NCI-H345 treated with DMSO at 0.1 percent for 48 hours (cell line): Measurements from ENCODE around the gene TMPRSS11F.

Source experiments
- DNase-seq: peaks from one replicate; lab custom pipeline; 2025; ENCODE audit not compliant: unreplicated experiment; lab: John Stamatoyannopoulos, UW

Gene TMPRSS11F

DNA sequence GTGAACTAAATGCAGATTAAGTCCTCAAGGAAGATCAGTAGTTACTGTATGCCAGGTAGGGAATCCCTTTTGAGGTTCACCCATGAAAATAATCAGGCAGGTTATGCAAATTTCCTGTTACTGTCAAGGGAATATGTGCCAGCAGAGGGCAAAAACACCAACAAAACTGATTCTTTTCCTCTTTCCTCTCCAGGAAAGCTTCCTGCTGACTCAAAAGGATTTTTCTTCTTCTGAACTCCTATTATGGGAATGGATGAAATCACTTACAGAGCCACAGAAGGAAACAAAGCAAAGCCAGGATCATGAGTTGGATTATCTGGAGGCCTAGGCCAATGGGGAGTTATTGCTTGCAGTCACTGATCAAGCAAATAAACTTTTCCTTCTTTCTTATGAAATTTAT lies 49.7 kb downstream of the TMPRSS11F start:
- DNase-seq, result no peak

DNA sequence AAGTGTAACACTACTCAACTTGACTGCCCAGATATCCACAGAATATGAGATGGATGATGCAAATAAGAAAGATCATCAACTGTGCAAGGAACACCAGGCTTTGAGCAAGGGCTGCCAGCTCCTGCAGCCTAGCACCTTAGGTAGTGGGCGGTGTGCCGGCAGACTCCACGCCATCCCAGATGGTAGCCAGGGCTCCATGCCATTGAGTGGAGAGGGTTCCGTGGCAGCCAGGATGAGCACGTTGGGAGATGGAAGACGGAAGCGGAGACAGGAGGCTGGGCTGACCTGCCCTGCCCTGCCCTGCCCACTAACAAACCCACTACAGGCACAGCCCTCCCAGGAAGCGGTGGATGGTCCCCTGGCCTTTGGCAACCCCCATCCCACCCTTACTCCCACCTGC lies 51.9 kb downstream of the TMPRSS11F start:
- no peak for DNase-seq

DNA sequence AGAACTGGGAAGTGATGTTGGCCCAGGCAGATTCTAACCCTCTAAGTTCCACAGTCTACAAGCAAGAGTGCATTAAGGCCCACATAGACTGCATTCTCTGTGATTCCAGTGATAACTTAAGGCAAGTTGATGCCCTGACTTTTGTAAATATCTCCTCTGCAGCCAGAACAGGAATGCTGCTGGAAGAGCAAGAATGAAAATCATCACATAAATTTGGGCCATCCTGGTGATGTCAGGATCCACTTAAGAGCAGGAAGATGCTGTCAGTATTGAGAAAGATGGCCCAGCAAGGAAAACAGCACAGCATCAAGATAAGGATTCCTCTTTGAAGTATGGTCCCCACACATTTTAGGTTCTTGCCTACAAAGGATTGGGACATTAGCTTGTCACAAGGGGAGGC lies 52.4 kb downstream of the TMPRSS11F start:
- DNase-seq, result no peak

DNA sequence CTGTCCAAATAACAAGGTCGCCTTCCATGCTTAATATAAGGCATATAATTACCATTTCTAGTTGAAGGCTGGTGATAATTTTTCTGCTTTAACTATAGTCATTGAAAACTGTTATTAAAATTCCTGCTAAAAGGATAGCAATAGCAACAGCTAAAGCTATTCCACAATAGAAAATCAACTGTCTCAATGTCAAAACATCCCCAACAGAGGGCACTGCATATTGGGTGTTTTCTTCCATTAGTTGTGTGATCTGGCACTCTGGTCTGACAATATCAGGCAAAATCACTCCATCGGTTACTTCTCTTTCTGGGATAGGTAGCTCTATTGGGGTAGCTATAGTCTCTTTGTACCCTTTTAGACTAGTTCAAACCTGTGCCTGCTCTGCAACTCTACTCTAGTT lies 53.5 kb downstream of the TMPRSS11F start:
- DNase-seq, result no peak

DNA sequence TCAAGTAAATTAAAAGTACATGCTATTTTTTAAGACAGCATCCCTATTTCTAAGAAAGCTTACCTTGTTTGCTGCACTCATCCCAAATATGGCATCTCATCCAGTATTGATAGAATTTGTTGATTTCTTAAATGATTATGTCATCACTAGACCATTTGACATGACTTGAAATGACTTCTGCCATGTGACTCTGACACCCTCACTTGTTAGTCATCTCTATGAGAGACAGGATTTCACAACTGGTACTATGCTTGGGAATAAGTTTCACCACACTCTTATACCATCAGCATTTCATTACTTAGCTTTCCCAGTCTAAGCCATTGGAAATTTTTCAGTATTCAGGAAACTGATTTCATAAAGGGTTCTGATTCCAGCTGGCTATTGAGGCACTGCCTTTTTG lies 55.3 kb downstream of the TMPRSS11F start:
- no peak for DNase-seq

DNA sequence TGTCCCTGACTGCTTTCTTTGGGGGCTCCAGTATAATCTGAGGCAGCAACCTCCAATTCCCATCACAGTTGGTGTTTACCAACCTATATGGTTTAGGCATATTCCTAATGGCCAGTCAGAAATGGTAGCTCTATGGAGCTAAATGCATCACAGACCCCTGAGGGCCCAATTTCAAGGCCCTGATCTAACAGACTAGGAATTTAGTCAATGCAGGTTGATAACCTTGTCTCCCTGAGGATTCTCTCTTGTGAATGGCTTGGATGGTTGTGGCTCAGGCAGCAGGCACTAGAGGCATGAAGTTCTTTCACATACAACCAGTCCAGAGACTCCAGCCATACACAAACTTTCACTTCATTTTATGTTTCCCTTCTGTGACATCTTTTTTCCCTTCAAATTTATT lies 59.4 kb downstream of the TMPRSS11F start:
- no peak for DNase-seq

DNA sequence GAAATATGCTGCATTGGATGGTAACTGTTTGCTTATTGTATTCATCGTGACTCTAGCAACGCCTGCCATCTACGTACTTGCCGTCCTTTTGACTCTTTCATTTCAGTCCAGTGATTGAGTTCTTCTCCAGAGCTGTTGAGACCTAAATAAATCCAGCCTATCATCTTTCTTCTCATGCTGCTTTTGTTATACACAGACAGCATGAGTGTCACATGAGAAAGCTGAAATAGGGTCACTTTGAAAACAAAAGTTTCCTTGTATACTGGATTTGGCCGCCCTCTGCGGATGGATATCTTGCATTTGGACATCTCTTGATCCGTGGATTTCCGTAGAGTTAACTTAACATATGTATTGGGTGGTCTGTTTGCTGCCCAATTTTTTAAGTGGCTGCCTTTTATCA lies 67.2 kb downstream of the TMPRSS11F start:
- DNase-seq, result no peak

DNA sequence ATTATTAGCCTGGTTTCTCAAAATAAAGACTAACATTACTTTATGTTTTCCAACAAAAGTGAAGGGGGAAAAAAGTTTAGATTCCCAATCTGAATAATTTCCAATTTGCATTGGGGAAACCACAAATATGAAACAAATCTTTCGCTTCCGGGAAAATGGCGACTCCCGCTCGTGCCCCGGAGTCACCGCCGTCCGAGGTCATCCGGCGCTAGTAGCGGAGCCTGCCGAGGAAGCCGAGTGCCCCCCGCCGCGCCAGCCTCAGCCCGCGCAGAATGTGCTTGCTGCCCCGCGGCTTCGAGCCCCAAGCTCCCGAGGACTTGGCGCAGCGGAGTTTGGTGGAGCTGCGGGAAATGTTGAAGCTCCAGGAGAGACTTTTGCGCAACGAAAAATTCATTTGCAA lies 91.4 kb downstream of the TMPRSS11F start:
- no peak for DNase-seq

DNA sequence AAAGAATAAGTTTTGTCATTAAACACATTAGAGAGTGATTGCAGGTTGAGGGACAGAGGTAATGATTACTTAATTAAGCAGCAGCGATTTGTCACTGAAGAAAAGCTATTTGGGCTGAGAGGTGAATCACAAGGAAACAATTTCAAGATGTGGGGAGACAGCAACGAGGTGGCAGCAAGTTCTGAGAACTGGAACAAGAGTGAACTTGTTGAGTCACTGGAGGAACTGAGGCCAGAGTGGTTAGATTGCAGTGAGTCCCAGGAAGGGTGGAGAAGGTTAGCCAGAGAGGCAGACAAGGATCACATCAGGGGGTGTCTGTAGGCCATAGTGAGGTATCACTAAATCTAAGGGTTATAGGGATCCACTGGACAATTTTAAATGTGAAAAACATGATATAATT lies 108.5 kb downstream of the TMPRSS11F start:
- no peak for DNase-seq

DNA sequence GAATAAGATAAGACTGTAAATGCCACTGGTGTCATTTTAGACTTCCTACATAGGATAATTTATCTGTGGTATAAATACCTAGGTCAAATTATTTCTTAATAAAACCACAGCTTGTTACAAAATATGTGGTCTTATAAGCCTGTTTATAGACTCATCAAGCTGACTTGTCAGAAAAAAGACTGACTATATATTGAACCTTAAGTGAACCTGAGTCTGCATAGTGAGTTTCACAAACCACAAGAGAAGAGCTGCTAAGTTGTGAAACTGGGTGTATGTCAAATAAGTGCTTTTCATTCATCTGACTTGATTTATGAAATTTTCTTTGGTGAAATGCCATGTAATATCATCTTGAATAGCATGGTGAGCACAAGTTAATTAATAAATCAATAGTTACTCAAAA lies 118.0 kb downstream of the TMPRSS11F start:
- no peak for DNase-seq
